GM12878 (cell line): ENCODE measurements around the gene PPP1CA. TPM values are rescaled to one million over a fixed set of nuclear protein-coding genes. Genes with fewer than 3 reads are reported as not detected.
A peak's percentile ranks its signal among the peaks of the same experiment; 100 is the strongest.

Experiments used
- BCL11A ChIP-seq: IDR thresholded peaks from 2 replicates; pipeline ENCODE4 v1.6.1; 2011; ENCODE audit warnings: low read depth, low read length
- BRCA1 ChIP-seq: IDR thresholded peaks from 2 replicates; pipeline ENCODE4 v1.6.1; 2011; ENCODE audit warnings: low read depth, low read length, improper control_type of control experiment
- DPF2 ChIP-seq: fragments of 450-650 bp; IDR thresholded peaks from 2 replicates; pipeline ENCODE4 v1.6.1; 2017; ENCODE audit warnings: mild to moderate bottlenecking
- EED ChIP-seq: sonication (generic); IDR thresholded peaks from 2 replicates; pipeline ENCODE4 v1.6.1; 2016; ENCODE audit warnings: antibody characterized with exemption, low read depth
- HDGF ChIP-seq: fragments of 450-650 bp; IDR thresholded peaks from 2 replicates; pipeline ENCODE4 v1.6.1; 2016; ENCODE audit warnings: antibody characterized with exemption
- IKZF1 ChIP-seq: fragments of 450-650 bp; conservative IDR thresholded peaks from 2 replicates; pipeline ENCODE4 v1.6.1; 2017; ENCODE audit warnings: antibody characterized with exemption, mild to moderate bottlenecking
- IKZF2 ChIP-seq, 2 experiments: fragments of 450-650 bp; IDR thresholded peaks; 2 replicates each; pipeline ENCODE4 v1.6.1; 2017; ENCODE audit warnings: mild to moderate bottlenecking in 2 of 2, moderate library complexity in 2 of 2
- MYC ChIP-seq: IDR thresholded peaks from 2 replicates; pipeline ENCODE4 v1.6.1; 2011; ENCODE audit warnings: mild to moderate bottlenecking, low read length, moderate library complexity, inconsistent platforms; ENCODE audit not compliant: insufficient read depth, insufficient replicate concordance, insufficient read length, severe bottlenecking
- NBN ChIP-seq: fragments of 450-650 bp; IDR thresholded peaks from 2 replicates; pipeline ENCODE4 v1.6.1; 2016
- RAD21 ChIP-seq: IDR thresholded peaks from 2 replicates; pipeline ENCODE4 v1.6.1; 2011; ENCODE audit warnings: mild to moderate bottlenecking, low read depth, low read length, moderate library complexity; ENCODE audit not compliant: insufficient read depth
- SPI1 ChIP-seq: IDR thresholded peaks from 2 replicates; pipeline ENCODE4 v1.6.1; 2011; ENCODE audit warnings: low read depth, mild to moderate bottlenecking, low read length, moderate library complexity, borderline replicate concordance; ENCODE audit not compliant: insufficient read depth
- STAT3 ChIP-seq: IDR thresholded peaks from 2 replicates; pipeline ENCODE4 v1.6.1; 2011; ENCODE audit warnings: low read depth, low read length, improper control_type of control experiment
- TARDBP ChIP-seq: IDR thresholded peaks from 2 replicates; pipeline ENCODE4 v1.6.1; 2016; ENCODE audit warnings: borderline replicate concordance
- WRNIP1 ChIP-seq: IDR thresholded peaks from 2 replicates; pipeline ENCODE4 v1.6.1; 2011; ENCODE audit warnings: low read depth, low read length, improper control_type of control experiment, borderline replicate concordance
- YBX1 ChIP-seq: fragments of 450-650 bp; IDR thresholded peaks from 2 replicates; pipeline ENCODE4 v1.6.1; 2016; ENCODE audit warnings: antibody characterized with exemption
- YY1 ChIP-seq: IDR thresholded peaks from 2 replicates; pipeline ENCODE4 v1.6.1; 2011; ENCODE audit warnings: low read depth, mild to moderate bottlenecking, low read length
- polyA plus RNA-seq, 11 experiments: library from polyadenylated mRNA; depleted of rRNA in 4 of 11; unstranded in 6 of 11; stranded (reverse) in 5 of 11; fragments of >200 nt; fragmentation: Nextera tagmentation in 4 of 11; fragmentation: Illumina TruSeq in 1 of 11; extraction: Ambion mirVana in 4 of 11; extraction: Trizol in 1 of 11; gene quantifications; 1 replicate in 1 of 11; 2 replicates in 10 of 11; pipeline versions ENCODE4 v1.2.1 to v1.2.3, GENCODE V29; 2011 to 2016; ENCODE audit warnings: inconsistent platforms in 2 of 11, missing spikeins in 2 of 11, low read depth in 1 of 11
- total RNA-seq, 4 experiments: library from RNA; depleted of rRNA in 3 of 4; stranded (reverse); fragments of >200 nt in 3 of 4; fragmentation: Illumina TruSeq in 1 of 4; extraction: Trizol in 1 of 4; gene quantifications; 2 replicates each; pipeline versions ENCODE4 v1.2.1 to v1.2.3, GENCODE V29; 2013 to 2021
- TF ChIP-seq, protein P1 (sequence below): fragments of 450-650 bp; IDR thresholded peaks from 2 replicates; pipeline ENCODE4 v1.6.1; 2017; ENCODE audit warnings: mild to moderate bottlenecking

The PPP1CA gene
- total and polyA plus RNA-seq, 10 of the 15 experiments (the other 5 are each of a cell fraction or from before 2014, with no cell fraction given) = 26.4 to 458 (median 240) TPM

DNA sequence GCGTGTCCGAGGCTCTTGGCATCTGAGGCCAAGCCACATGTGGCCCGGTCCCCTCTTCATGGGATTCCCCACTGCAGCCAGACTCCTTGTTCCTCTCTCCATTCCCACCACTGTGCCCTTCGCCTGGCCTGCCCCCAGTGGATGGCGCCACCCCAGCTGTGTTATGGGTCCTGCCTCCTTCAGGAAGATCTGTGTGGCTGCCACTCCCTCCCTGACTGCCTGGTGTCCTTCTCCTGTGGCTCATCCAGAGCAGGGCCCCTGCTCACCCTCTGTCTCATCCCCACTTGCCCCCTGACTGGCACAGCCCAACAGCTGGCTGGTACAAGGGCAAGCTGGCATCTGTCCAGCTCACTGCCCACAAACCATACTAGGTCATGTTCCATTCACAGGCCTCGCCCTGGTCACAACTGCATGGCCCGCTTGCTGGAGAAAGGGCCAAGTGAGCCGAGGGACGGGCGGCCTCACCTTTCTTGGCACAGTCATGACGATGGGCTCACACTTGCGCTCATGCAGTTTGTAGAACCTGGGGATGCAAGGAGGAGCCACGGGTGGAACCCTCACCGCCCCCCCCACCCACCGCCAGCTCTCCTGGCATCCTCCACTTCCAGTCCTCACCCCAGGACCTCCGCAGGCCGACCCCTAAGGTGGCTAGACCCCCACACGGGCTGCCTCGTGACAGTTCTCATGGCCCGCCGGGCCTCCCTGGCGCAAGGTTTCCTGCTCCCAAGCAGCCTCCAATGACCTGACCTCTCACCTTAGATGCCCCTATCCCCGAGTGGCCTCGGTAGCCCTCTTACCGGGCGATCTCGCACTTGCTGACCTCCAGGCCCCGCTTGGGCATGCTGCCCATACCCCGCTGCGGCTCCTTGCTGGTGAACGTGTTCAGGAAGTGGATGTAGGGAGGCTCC, 37.9 kb upstream of the PPP1CA start (continued):
- TF ChIP-seq MYC (no peak), DPF2 (no peak), YBX1 (no peak), NBN (0 out of 2 replicates have a peak, but pooled peaks have one; percentile 18), IKZF1 (peak; percentile 54), WRNIP1 (no peak), RAD21 (no peak), STAT3 (no peak), IKZF2 (IDR thresholded peaks at IDR 0.05) (peak in 1 of 2 experiments; percentile 45; a peak in 3 of 4 replicates), TARDBP (no peak), BCL11A (no peak), YY1 (no peak), SPI1 (no peak), HDGF (0 out of 2 replicates have a peak, but pooled peaks have one; percentile 65), BRCA1 (no peak), EED (peak; percentile 42)
- TF ChIP-seq, protein P1, sequence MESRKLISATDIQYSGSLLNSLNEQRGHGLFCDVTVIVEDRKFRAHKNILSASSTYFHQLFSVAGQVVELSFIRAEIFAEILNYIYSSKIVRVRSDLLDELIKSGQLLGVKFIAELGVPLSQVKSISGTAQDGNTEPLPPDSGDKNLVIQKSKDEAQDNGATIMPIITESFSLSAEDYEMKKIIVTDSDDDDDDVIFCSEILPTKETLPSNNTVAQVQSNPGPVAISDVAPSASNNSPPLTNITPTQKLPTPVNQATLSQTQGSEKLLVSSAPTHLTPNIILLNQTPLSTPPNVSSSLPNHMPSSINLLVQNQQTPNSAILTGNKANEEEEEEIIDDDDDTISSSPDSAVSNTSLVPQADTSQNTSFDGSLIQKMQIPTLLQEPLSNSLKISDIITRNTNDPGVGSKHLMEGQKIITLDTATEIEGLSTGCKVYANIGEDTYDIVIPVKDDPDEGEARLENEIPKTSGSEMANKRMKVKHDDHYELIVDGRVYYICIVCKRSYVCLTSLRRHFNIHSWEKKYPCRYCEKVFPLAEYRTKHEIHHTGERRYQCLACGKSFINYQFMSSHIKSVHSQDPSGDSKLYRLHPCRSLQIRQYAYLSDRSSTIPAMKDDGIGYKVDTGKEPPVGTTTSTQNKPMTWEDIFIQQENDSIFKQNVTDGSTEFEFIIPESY = no peak
